ENCODE measurements around the gene CAMK2D.

CAMK2D gene

GRCh38 chr4:113555868-113556267 is 205.7 kb downstream of the CAMK2D start:
- H3K4me3 ChIP-seq, result no peak overlapping the region
- H3K27ac ChIP-seq, result peak overlapping the region in 2 of 21 experiments; percentile 41 to 51

DNA sequence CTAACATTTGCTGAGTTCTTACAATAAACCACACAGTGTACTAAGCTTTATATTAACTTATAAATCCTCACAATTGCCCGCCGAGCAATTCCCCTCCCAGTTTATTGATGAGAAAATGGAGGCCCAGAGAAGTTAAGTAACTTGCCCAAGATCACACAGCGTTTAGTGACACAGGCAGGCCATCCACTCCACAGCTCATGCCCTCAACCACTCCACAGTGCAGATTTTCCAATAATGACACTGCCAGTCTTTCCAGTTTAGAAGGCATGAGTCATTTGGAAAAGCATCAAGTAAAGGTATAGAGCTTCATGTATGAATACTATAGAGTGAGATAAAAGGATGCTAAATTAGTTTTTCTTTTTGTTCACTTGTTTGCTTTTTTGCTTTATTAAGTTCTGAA is 208.5 kb downstream of the CAMK2D start:
- no peak overlapping the region for H3K27ac ChIP-seq

DNA sequence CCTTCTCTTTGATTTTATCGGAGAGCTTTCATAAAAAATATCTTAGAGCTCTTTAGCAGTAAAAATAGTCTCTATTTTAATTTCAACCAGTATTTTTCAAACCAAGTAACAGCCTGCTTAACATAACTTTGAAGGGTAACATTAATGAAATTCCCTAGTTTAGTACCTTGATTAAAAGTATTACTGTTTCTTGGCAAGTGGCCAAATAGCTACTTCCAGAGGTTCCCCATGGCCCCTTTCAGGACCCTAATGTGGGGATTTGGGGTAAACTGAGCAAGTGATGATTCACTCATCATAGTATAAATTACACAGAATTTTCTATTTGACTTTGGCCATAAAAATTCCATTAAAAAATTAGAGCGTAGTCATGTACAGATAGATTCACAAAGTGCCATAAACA is 211.0 kb downstream of the CAMK2D start:
- Histone ChIP-seq H3K4me3 (no peak overlapping the region), H3K27ac (no peak overlapping the region)

More for the DNA sequence above, 208.5 kb downstream of the CAMK2D start:
- no peak overlapping the region for H3K4me3 ChIP-seq

DNA sequence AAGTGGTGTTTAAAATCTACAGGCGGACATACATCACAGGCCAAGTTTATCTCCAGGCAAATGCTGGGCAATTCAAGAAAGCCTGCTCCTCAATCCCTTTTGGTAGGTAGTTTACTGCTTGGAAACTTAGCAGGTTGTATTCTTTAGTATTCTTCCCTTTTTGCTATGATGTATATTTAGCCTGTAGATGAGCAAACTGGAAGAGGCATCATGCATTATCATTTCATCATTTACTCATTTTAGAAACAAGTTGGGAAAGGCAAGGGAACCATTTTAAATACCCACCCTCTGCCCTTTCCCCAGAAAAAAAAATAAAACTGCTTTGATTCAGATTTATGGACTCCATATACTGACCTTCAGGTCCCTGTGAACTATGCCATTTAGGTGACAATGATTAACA is 213.2 kb downstream of the CAMK2D start:
- no peak overlapping the region for H3K4me3 ChIP-seq
- peak overlapping the region in 5 of 21 experiments; percentile 3 to 49 (median 11) for H3K27ac ChIP-seq

- peak overlapping the region in 4 of 21 experiments; percentile 3 to 49 (median 10) for H3K27ac ChIP-seq
- H3K4me3 ChIP-seq, result no peak overlapping the region
Observed at GRCh38 chr4:113547487-113548042, 214.0 kb downstream of the CAMK2D start.

DNA sequence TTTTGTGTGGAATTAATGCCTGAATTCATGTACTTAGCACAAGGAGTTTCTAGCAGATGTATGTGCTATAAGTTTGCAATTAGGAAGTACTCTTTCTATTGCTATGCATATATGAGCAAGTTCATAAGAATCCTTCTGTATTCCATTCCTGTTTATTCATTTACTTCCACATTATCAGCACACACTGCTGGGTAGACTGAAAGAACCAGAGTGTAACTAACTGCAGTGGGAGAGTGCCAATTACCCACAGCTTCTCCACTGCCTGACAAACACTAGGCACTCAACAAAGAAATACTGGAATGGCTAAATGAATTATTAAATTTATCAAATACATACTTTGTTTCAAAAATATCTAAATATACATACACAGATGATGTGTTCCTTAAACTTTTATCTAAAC is 219.6 kb downstream of the CAMK2D start:
- H3K27ac ChIP-seq, result no peak overlapping the region
- H3K4me3 ChIP-seq, result no peak overlapping the region

DNA sequence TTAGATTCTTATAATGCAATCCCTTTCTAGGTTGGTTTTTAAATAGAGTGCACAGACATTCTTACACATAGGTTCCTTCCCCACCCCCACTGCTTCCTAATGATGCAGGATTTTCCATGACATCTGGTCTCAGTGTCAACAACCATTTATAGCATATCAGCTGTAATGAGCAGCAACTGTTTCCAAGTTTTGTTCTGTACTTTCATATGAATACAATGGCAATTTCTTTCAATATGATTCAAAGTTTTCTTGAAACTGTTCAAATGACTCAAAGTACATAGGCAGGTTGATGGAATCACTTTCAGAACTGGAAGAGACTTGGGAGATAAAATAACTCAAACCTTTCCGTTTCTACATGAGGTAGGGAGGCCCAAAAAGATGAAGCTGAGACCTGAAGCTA is 220.7 kb downstream of the CAMK2D start:
- H3K4me3 ChIP-seq, result no peak overlapping the region
- H3K27ac ChIP-seq, result no peak overlapping the region

GRCh38 chr4:113539408-113539807 is 222.1 kb downstream of the CAMK2D start:
- Histone ChIP-seq H3K4me3 (no peak overlapping the region), H3K27ac (no peak overlapping the region)

GRCh38 chr4:113537628-113538027 is 223.9 kb downstream of the CAMK2D start:
- peak overlapping the region in 1 of 21 experiments; percentile 10 for H3K27ac ChIP-seq
- H3K4me3 ChIP-seq, result no peak overlapping the region

- H3K4me3 ChIP-seq, result no peak overlapping the region
- no peak overlapping the region for H3K27ac ChIP-seq
Observed at GRCh38 chr4:113537203-113537602, 224.3 kb downstream of the CAMK2D start.

GRCh38 chr4:113534711-113535110 is 226.8 kb downstream of the CAMK2D start:
- H3K4me3 ChIP-seq, result no peak overlapping the region
- no peak overlapping the region for H3K27ac ChIP-seq

GRCh38 chr4:113531572-113531971 is 230.0 kb downstream of the CAMK2D start:
- no peak overlapping the region for H3K27ac ChIP-seq
- no peak overlapping the region for H3K4me3 ChIP-seq

- H3K27ac ChIP-seq, result no peak overlapping the region
- H3K4me3 ChIP-seq, result no peak overlapping the region
Observed at GRCh38 chr4:113528395-113528794, 233.1 kb downstream of the CAMK2D start.

DNA sequence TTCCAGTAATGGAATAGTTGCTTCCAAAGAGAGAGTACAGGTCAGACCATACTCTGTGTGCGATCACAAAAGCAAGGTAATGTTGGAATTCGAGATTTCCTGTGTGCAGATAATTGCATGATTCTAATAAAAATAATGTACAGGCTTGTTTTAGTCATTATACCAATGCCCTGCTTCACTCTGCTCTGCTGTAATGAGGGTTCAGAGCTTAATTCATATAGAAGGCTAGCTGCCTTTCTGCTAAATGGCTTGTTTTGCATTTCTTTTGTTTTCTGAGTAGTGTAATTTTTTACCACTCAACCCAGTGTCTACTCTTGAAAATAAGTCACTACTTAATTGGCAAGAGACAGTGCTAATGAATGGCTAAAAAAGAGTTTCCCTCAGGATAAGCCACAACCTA is 236.0 kb downstream of the CAMK2D start:
- Histone ChIP-seq H3K27ac (no peak overlapping the region), H3K4me3 (no peak overlapping the region)

DNA sequence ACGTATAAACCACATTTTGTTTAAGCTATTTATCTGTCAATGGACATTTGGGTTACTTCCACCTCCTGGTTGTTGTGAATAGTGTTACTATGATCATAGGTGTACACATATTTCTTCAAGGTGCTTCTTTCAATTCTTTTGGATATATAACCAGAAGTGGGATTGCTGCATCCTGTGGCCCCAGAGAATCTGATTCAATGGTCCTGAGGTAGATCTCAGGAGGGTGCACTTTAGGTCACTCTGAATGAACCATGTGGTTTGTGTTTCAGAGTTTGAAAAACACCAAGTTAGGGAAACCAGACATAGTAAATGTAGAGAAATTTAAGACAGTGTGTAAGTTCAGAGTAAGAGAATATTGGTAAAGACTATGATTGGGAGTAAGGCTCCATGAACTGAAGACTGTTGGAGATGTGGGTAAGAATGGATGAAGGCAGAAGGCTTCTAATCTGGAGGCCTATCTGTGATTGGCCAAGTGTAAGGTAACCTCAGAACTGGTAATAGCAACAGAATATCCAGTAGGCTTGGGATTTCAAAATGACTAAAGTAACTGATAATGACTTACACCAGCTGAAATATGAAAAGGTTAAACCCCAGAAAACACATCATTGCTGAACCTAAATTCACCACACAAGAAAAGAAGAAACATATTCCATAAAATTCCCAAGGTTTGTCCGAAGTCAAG is 236.9 kb downstream of the CAMK2D start:
- H3K4me3 ChIP-seq, result no peak overlapping the region
- no peak overlapping the region for H3K27ac ChIP-seq

DNA sequence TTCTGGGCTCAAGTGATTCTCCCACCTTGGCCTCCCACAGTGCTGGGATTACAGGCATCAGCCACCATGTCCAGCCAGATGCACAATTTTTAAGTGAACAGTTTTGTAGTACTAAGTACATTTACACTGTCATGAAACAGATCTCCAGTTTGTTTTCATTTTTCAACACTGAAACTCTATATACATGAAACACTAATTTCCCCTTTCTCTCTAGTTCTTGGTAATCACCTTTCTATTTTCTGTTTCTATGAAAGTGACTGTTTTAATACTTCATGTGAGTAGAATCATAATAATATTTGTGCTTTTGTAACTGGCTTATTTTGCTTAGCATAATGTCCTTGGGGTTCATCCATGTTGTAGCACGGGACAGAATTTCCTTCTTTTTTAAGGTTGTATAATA is 237.4 kb downstream of the CAMK2D start:
- no peak overlapping the region for H3K4me3 ChIP-seq
- no peak overlapping the region for H3K27ac ChIP-seq

GRCh38 chr4:113522433-113522832 is 239.1 kb downstream of the CAMK2D start:
- no peak overlapping the region for H3K27ac ChIP-seq
- H3K4me3 ChIP-seq, result no peak overlapping the region

- no peak overlapping the region for H3K4me3 ChIP-seq
- H3K27ac ChIP-seq, result no peak overlapping the region
Observed at GRCh38 chr4:113513382-113513781, 248.2 kb downstream of the CAMK2D start.

GRCh38 chr4:113512880-113513279 is 248.7 kb downstream of the CAMK2D start:
- no peak overlapping the region for H3K27ac ChIP-seq
- no peak overlapping the region for H3K4me3 ChIP-seq

DNA sequence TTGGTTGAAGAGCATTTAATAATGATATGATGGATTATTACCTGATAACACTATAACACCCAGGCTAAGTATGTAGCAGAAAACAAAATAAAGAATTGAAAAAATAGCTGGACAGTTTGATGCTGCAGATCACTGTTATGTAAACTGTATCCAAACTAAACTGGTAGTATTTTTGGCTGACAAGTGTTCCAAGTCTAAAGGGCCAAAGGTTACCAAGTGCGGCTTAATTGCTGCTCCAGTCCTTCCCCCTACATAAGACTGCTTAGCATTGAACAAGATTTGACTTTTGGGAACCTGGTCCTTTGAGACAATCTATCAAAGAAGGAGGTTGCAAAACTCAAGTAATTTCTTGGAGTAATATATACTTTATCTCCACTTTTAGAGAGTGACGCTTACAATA is 249.6 kb downstream of the CAMK2D start:
- no peak overlapping the region for H3K27ac ChIP-seq

DNA sequence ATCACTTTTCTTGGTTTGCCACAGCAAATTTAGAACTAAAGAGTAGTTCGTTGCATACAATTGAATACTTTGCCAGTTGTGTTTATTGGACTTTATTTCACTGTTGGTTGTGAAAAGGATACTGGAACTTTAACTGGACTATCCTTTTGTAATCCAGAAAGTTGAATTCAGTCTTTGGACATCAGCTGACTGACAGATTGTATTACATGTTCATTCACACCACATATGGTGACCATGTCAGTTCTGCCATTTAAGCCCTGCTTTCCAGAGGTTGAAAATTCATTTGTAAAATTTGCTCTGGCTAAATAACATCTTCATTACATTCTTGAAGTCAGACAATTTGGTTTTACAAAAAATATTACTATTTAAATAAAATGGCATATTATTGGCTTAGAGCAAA is 251.7 kb downstream of the CAMK2D start:
- H3K4me3 ChIP-seq, result no peak overlapping the region
- H3K27ac ChIP-seq, result no peak overlapping the region

More for the DNA sequence above, 249.6 kb downstream of the CAMK2D start:
- no peak overlapping the region for H3K4me3 ChIP-seq

DNA sequence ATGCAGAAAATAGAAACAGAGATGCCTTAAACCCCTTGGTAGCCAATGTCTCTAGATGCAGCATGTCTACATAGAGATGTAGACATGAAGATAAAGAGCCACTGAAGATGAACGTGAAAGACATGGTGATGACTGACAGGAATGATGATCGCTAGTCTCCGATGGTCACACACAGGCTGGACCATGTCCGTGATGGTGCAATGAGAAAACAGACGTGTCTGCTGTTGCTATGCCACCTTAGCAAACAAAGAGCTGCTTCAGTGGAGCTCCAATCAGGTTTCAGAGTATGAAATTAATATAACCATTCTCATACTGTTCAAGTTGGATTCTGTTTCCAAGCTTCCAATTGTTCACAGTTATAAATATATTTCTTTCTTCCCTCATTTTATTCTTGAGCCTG is 256.5 kb downstream of the CAMK2D start:
- Histone ChIP-seq H3K4me3 (no peak overlapping the region), H3K27ac (no peak overlapping the region)

All from skin epidermis (tissue), 12 donors.